ENCODE data around the gene STAT3.

DNA sequence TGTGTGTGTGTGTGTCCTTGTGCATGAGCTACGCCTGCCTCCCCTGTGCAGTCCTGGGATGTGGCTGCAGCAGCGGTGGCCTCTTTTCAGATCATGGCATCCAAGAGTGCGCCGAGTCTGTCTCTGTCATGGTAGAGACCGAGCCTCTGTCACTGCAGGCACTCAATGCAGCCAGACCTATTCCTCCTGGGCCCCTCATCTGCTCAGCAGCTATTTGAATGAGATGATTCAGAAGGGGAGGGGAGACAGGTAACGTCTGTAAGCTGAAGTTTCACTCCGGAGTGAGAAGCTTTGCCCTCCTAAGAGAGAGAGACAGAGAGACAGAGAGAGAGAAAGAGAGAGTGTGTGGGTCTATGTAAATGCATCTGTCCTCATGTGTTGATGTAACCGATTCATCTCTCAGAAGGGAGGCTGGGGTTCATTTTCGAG lies 77.4 kb downstream of the STAT3 start:
- TF ChIP-seq POLR2AphosphoS5 (IDR thresholded peaks at IDR 0.05), result no peak
- TF ChIP-seq, protein P1, sequence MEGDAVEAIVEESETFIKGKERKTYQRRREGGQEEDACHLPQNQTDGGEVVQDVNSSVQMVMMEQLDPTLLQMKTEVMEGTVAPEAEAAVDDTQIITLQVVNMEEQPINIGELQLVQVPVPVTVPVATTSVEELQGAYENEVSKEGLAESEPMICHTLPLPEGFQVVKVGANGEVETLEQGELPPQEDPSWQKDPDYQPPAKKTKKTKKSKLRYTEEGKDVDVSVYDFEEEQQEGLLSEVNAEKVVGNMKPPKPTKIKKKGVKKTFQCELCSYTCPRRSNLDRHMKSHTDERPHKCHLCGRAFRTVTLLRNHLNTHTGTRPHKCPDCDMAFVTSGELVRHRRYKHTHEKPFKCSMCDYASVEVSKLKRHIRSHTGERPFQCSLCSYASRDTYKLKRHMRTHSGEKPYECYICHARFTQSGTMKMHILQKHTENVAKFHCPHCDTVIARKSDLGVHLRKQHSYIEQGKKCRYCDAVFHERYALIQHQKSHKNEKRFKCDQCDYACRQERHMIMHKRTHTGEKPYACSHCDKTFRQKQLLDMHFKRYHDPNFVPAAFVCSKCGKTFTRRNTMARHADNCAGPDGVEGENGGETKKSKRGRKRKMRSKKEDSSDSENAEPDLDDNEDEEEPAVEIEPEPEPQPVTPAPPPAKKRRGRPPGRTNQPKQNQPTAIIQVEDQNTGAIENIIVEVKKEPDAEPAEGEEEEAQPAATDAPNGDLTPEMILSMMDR (IDR thresholded peaks at IDR 0.05), result no peak
- TF ChIP-seq POLR2A (IDR thresholded peaks at IDR 0.05), result no peak
- no peak for TF ChIP-seq EP300 (IDR thresholded peaks at IDR 0.05)

Data from stomach (tissue), 4 donors.